Loucy (cell line): ENCODE results near the gene CPEB3.

ENCODE experiments used
- H2AFZ ChIP-seq: fragments of 200-600 bp; sonication (generic); 2 replicates; pipeline ENCODE4 v1.6.0; 2016; ENCODE audit warnings: antibody characterized with exemption, mild to moderate bottlenecking, low read length, moderate library complexity
- H3F3A ChIP-seq: fragments of 200-600 bp; 2 replicates; pipeline ENCODE4 v1.6.0; 2016; ENCODE audit warnings: antibody characterized with exemption, low read depth, mild to moderate bottlenecking
- H3K27me3 ChIP-seq: fragments of 200-600 bp; sonication (generic); 2 replicates; pipeline ENCODE4 v1.6.1; 2014; ENCODE audit warnings: low read length, mild to moderate bottlenecking; ENCODE audit not compliant: insufficient read depth, poor library complexity, severe bottlenecking
- H3K36me3 ChIP-seq: fragments of 200-600 bp; sonication (generic); 2 replicates; pipeline ENCODE4 v1.6.1; 2016; ENCODE audit warnings: low read length; ENCODE audit not compliant: insufficient read depth
- H3K4me1 ChIP-seq: fragments of 200-600 bp; sonication (generic); 2 replicates; pipeline ENCODE4 v1.5.1; 2014; ENCODE audit warnings: low read length, mild to moderate bottlenecking; ENCODE audit not compliant: insufficient read depth, poor library complexity, severe bottlenecking
- H3K4me2 ChIP-seq: fragments of 200-600 bp; sonication (generic); 2 replicates; pipeline ENCODE4 v1.6.0; 2014; ENCODE audit warnings: antibody characterized with exemption, low read length, low read depth, mild to moderate bottlenecking; ENCODE audit not compliant: poor library complexity, severe bottlenecking
- H3K4me3 ChIP-seq: fragments of 200-600 bp; sonication (generic); 2 replicates; pipeline ENCODE4 v1.5.1; 2014; ENCODE audit warnings: low read length, mild to moderate bottlenecking, mixed read lengths; ENCODE audit not compliant: poor library complexity, severe bottlenecking
- H3K79me2 ChIP-seq: fragments of 200-600 bp; sonication (generic); 2 replicates; pipeline ENCODE4 v1.6.1; 2014; ENCODE audit warnings: low read length; ENCODE audit not compliant: insufficient read depth
- H3K9ac ChIP-seq: fragments of 200-600 bp; sonication (generic); 2 replicates; pipeline ENCODE4 v1.6.0; 2014; ENCODE audit warnings: mild to moderate bottlenecking, low read depth, low read length, moderate library complexity; ENCODE audit not compliant: poor library complexity, severe bottlenecking
- H3K9me2 ChIP-seq: fragments of 200-600 bp; sonication (generic); replicated peaks from 2 replicates; pipeline ENCODE4 v1.6.1; 2016; ENCODE audit warnings: low read depth, low read length, mixed read lengths
- H3K9me3 ChIP-seq: fragments of 200-600 bp; sonication (generic); 2 replicates; pipeline ENCODE4 v1.6.1; 2014; ENCODE audit warnings: mild to moderate bottlenecking, antibody characterized with exemption, low read length, low read depth; ENCODE audit not compliant: insufficient read depth
- H4K20me1 ChIP-seq: fragments of 200-600 bp; sonication (generic); 2 replicates; pipeline ENCODE4 v1.6.0; 2014; ENCODE audit warnings: antibody characterized with exemption, low read length, mild to moderate bottlenecking; ENCODE audit not compliant: insufficient read depth, poor library complexity, severe bottlenecking
- EZH2phosphoT487 ChIP-seq: fragments of 200-600 bp; IDR thresholded peaks from 2 replicates; pipeline ENCODE4 v1.6.1; 2018; ENCODE audit warnings: antibody characterized with exemption, mild to moderate bottlenecking, moderate library complexity, borderline replicate concordance
- TF ChIP-seq, protein P1 (sequence below): fragments of 200-600 bp; sonication (generic); conservative IDR thresholded peaks from 2 replicates; pipeline ENCODE4 v1.5.1; 2014; ENCODE audit warnings: mild to moderate bottlenecking, antibody characterized with exemption, low read length

CPEB3 gene

DNA sequence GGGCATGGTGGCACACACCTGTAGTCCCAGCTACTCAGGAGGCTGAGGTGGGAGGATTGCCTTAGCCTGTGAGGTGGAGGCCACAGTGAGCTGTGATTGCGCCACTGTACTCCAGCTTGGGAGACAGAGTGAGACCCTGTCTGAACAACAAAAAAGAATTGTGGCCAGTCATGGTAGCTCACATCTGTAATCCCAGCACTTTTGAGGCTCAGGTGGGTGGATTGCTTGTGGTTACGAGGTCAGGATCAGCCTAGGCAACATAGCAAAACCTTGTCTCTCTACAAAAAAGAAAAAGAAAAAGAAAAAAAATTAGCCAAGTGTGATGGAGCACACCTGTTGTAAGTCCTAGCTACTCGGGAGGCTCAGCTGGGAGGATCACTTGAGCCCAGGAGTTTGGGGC, 22.9 kb upstream of the CPEB3 start:
- Histone ChIP-seq H2AFZ (no peak overlapping the region), H3K4me1 (no peaks in the 10 kb centered on the region), H4K20me1 (peaks cover 18% of the 10 kb centered on the region), H3F3A (no peaks in the 10 kb centered on the region), H3K9me3 (no peaks in the 10 kb centered on the region), H3K36me3 (peaks cover 57% of the 10 kb centered on the region; the same call in 1 of the 2 replicates), H3K27me3 (no peaks in the 10 kb centered on the region), H3K4me3 (no peak overlapping the region), H3K4me2 (no peak overlapping the region), H3K9me2 (no peaks in the 10 kb centered on the region), H3K9ac (no peak overlapping the region), H3K79me2 (peaks cover 50% of the 10 kb centered on the region)
- no peak for TF ChIP-seq EZH2phosphoT487
- TF ChIP-seq, protein P1, sequence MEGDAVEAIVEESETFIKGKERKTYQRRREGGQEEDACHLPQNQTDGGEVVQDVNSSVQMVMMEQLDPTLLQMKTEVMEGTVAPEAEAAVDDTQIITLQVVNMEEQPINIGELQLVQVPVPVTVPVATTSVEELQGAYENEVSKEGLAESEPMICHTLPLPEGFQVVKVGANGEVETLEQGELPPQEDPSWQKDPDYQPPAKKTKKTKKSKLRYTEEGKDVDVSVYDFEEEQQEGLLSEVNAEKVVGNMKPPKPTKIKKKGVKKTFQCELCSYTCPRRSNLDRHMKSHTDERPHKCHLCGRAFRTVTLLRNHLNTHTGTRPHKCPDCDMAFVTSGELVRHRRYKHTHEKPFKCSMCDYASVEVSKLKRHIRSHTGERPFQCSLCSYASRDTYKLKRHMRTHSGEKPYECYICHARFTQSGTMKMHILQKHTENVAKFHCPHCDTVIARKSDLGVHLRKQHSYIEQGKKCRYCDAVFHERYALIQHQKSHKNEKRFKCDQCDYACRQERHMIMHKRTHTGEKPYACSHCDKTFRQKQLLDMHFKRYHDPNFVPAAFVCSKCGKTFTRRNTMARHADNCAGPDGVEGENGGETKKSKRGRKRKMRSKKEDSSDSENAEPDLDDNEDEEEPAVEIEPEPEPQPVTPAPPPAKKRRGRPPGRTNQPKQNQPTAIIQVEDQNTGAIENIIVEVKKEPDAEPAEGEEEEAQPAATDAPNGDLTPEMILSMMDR: no peak

DNA sequence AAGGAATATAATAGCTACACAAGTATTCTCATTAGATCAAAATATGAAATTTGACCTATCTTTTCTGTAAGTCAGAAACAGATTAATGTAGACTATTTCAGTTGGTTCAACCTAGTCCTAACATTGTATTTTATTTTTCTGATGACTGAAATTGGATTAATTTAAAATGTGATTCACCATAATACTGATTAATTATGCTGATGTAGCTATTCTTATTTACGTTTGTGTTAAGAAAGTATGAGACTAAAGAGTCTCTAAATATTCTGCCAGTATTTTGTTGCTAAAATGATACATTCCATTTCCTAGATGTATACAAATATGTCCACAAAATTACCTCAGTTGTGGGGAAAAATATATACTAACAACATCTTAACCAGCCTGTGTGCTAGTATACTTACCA, 18.4 kb upstream of the CPEB3 start:
- H3K79me2 ChIP-seq: peaks cover 75% of the 10 kb centered on the region

DNA sequence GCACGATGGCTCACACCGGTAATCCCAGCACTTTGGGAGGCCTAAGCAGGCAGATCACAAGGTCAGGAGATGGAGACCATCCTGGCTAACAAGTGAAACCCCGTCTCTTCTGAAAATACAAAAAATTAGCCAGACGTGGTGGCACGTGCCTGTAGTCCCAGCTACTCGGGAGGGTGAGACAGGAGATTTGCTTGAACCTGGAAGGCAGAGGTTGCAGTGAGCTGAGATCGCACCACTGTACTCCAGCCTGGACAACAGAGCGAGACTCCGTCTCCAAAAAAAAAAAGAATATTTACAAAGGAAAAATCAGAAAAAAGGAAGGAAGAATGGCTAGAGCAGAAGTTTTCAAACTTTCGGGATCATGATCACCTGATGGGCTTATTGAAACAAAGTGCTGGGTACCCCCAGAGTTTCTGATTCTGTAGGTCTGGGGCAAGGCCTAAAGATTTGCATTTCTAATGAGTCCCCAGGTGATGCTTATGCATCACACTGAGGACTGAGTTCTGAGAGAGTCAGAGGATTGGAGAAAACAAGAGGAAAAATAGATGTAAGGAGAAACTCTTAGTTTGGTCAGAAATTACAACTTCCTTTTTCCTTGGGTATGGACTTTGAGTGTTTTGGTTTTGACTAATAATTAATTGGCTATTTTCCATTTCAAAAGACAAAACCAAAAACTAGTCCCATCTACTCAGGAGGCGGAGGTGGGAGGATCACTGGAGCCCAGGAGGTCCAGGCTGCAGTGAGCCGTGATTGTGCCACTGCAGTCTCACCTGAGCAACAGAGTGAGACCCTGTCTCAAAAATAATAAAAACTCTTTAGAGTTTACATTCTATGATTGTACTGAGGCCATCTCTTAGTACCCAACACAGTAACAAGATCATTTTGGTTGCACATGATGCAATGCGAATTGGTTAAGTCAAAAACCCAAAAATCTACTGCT, 14.5 kb upstream of the CPEB3 start:
- no peak overlapping the region for H3K9ac ChIP-seq
- no peaks in the 10 kb centered on the region for H3K9me2 ChIP-seq
- no peaks in the 10 kb centered on the region for H3K27me3 ChIP-seq
- H3K4me1 ChIP-seq: peaks cover 18% of the 10 kb centered on the region
- H4K20me1 ChIP-seq: peaks cover 79% of the 10 kb centered on the region
- no peak overlapping the region for H2AFZ ChIP-seq
- H3K4me2 ChIP-seq: no peak overlapping the region
- no peaks in the 10 kb centered on the region; the same call in 1 of the 2 replicates for H3K36me3 ChIP-seq
- no peak overlapping the region for H3K4me3 ChIP-seq
- H3K79me2 ChIP-seq: peaks cover 95% of the 10 kb centered on the region
- no peaks in the 10 kb centered on the region for H3F3A ChIP-seq
- H3K9me3 ChIP-seq: no peaks in the 10 kb centered on the region
- TF ChIP-seq EZH2phosphoT487: no peak
- TF ChIP-seq, protein P1: no peak

More for the DNA sequence above, 18.4 kb upstream of the CPEB3 start:
- peaks cover 32% of the 10 kb centered on the region; the same call in 1 of the 2 replicates for H3K36me3 ChIP-seq
- TF ChIP-seq, protein P1: no peak
- no peak for TF ChIP-seq EZH2phosphoT487
- peaks cover 44% of the 10 kb centered on the region for H4K20me1 ChIP-seq
- H3K9ac ChIP-seq: no peak overlapping the region
- no peak overlapping the region for H3K4me3 ChIP-seq
- H3K4me1 ChIP-seq: peaks cover under 1% of the 10 kb centered on the region
- H3K4me2 ChIP-seq: no peak overlapping the region
- no peaks in the 10 kb centered on the region for H3F3A ChIP-seq
- no peaks in the 10 kb centered on the region for H3K27me3 ChIP-seq
- H3K9me2 ChIP-seq: no peaks in the 10 kb centered on the region
- H3K9me3 ChIP-seq: no peaks in the 10 kb centered on the region
- no peak overlapping the region for H2AFZ ChIP-seq
